SJCRH30 (cell line): ENCODE measurements around the gene DZIP1L. TPM values are rescaled to one million over a fixed set of nuclear protein-coding genes. Genes with fewer than 3 reads are reported as not detected.
A peak's percentile ranks its signal among the peaks of the same experiment; 100 is the strongest.

Experiments
- DNase-seq, 2 experiments: peaks; one replicate each; pipeline ENCODE4 v3.0.0-alpha.2; 2015 to 2020
- H3K27ac ChIP-seq: fragments of 250-450 bp; sonication (Bioruptor Pico); 2 replicates; pipeline ENCODE4 v1.5.1; 2020; ENCODE audit warnings: mild to moderate bottlenecking, moderate library complexity
- H3K27me3 ChIP-seq: fragments of 250-450 bp; sonication (Bioruptor Pico); 2 replicates; pipeline ENCODE4 v1.5.1; 2020; ENCODE audit warnings: mild to moderate bottlenecking, moderate library complexity
- H3K36me3 ChIP-seq: fragments of 250-450 bp; sonication (Bioruptor Pico); 2 replicates; pipeline ENCODE4 v1.5.1; 2020; ENCODE audit warnings: mild to moderate bottlenecking, moderate library complexity
- H3K4me1 ChIP-seq: fragments of 250-450 bp; sonication (Bioruptor Pico); 2 replicates; pipeline ENCODE4 v1.5.1; 2020; ENCODE audit warnings: mild to moderate bottlenecking, moderate library complexity
- H3K4me3 ChIP-seq: fragments of 250-450 bp; sonication (Bioruptor Pico); 2 replicates; pipeline ENCODE4 v1.5.1; 2020; ENCODE audit warnings: mild to moderate bottlenecking, moderate library complexity
- H3K9me3 ChIP-seq: fragments of 250-450 bp; sonication (Bioruptor Pico); replicated peaks from 2 replicates; pipeline ENCODE4 v1.5.1; 2020; ENCODE audit warnings: mild to moderate bottlenecking, moderate library complexity
- total RNA-seq: library from RNA; depleted of rRNA; stranded (reverse); fragments of >200 nt; shearing (Covaris generic); gene quantifications from 2 replicates; pipeline ENCODE4 v1.2.3, GENCODE V29; 2014

Gene DZIP1L
- total RNA-seq, 1 experiment from 2014 or later: 19.7 TPM

DNA sequence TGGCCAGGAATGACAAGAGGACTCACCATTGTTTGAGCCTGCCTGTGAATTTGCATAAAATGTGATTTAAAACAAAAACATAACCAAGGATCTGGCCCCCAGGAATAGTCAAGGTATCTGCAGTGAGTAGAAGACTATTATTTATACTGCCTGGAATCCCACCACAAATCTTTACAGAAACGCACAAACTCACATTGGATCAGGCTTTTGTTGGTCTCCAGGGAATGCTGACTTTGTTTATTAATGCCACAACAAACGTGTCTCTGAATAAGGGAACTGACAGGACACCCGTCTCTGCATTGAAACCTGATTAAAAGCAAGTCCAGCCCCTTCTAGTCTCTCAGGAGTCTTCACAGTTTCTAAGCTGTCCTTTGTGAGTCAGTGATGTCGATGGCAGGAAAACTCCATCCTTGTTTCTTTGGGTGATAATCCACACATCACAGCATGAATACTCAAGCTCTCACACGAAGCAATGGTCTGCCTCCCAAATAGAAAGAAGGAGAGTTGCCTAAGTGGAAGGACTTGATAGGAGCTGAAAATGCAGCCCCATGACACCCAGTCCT lies 67.7 kb downstream of the DZIP1L start:
- Histone ChIP-seq H3K27me3 (no peaks in the 10 kb centered on the region), H3K9me3 (no peaks in the 10 kb centered on the region), H3K36me3 (peaks cover under 1% of the 10 kb centered on the region), H3K4me1 (peaks cover 14% of the 10 kb centered on the region), H3K4me3 (no peak overlapping the region), H3K27ac (no peak overlapping the region)
- no peak for DNase-seq

DNA sequence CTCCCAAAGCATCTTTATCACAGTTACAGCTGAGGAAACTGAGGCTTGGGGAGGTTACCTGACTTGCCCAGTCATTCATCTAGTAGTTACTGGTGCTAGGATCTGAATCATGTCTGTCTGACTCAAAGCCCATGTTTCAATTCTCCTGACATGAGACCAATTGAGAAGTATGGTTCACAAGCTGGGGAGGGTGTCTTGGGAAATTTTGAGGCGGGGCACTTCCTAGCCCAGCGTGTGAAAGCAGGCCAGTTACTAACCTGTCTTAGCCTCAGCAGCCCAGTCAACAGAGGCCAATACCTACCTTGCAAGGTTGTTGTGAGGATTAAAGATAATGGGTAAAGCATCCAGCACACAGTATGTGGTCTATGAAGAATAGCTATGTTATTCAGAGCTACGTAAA lies 68.5 kb downstream of the DZIP1L start:
- DNase-seq: no peak
- Histone ChIP-seq H3K4me1 (peaks cover 14% of the 10 kb centered on the region), H3K4me3 (no peak overlapping the region), H3K27ac (no peak overlapping the region), H3K9me3 (no peaks in the 10 kb centered on the region), H3K36me3 (no peaks in the 10 kb centered on the region; the same call in 1 of the 2 replicates), H3K27me3 (no peaks in the 10 kb centered on the region)

DNA sequence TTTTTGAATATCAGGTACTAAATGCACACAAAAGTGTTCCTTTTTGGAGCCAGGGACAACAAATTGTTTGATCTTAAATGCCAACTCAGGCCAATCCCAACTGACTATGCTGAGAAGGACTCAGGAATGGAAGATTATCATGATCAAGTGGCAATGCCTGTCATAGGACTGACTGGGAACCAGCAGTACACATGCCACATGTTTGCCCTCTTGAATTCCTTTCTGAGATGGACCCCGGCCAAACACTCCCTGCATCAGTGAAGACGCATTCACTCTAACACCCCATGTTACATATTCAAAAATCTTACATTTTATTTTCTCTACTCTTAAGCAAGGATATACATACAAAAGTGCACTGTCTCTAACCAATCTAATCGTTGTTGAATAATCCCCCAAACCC lies 69.3 kb downstream of the DZIP1L start:
- no peaks in the 10 kb centered on the region; the same call in 1 of the 2 replicates for H3K36me3 ChIP-seq
- H3K4me1 ChIP-seq: peaks cover 14% of the 10 kb centered on the region
- no peaks in the 10 kb centered on the region for H3K27me3 ChIP-seq
- no peak for DNase-seq
- H3K4me3 ChIP-seq: no peak overlapping the region
- H3K9me3 ChIP-seq: no peaks in the 10 kb centered on the region
- H3K27ac ChIP-seq: no peak overlapping the region

DNA sequence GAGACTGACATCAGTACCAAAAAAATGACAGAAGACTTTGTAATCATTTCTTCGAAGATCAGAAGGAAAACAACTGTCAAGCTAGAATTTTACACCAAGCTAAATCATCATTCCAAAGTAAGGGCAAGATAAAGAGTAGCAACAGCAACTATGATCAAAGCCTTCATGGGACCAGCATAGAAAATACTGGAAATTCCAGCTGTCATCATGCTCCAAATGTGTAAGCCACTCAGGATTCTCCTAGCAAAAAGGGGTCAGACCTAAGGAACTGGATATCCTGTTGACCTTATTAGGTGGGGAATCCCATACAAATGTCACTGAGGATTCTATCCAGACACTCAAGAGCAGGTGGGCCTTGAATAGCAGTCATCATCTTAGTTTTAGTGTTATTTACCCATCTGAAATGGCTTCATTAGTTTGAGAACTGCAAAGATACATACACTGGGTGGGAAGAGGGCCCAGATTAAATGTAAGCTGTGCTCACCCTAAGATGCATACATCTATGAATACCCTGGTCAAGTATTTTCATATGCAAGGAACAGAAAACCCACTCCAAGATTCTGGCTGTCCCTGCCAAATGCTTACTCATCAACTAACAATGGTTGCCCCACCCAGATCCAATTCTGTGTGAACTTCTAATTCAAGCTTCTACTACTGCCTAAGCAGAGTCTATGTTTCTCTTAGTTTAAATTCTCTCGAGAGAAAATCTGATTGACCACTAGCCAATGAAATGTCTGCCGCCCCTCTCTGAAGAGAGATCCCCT lies 72.0 kb downstream of the DZIP1L start:
- Histone ChIP-seq H3K4me1 (peaks cover 14% of the 10 kb centered on the region), H3K36me3 (no peaks in the 10 kb centered on the region; the same call in 1 of the 2 replicates), H3K27me3 (no peaks in the 10 kb centered on the region), H3K27ac (peak overlapping the region; percentile 21; the same call in 1 of the 2 replicates), H3K9me3 (no peaks in the 10 kb centered on the region), H3K4me3 (no peak overlapping the region)
- DNase-seq: peak; percentile 19 to 41

DNA sequence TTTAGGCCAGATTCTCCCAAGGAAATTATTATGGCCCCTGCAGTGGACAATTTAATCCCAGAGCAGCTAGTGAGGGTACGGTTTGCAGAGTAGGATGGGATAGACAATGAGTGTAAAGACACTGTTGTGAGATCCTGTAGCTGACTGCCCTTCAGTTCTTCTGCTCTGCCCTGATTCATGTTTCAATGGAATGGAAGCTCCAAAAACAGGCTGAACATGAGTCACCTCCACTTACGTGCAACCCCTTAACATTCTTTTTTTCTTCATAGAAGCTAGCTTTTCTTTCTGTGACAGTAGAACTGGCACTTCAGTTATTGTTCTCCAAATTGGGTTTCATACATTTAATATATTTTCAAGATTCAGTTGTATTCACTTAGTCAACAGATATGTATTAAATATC lies 73.4 kb downstream of the DZIP1L start:
- Histone ChIP-seq H3K4me3 (no peak overlapping the region), H3K36me3 (no peaks in the 10 kb centered on the region; the same call in 1 of the 2 replicates), H3K27ac (no peak overlapping the region), H3K4me1 (peaks cover 14% of the 10 kb centered on the region), H3K9me3 (no peaks in the 10 kb centered on the region), H3K27me3 (no peaks in the 10 kb centered on the region)
- no peak for DNase-seq

DNA sequence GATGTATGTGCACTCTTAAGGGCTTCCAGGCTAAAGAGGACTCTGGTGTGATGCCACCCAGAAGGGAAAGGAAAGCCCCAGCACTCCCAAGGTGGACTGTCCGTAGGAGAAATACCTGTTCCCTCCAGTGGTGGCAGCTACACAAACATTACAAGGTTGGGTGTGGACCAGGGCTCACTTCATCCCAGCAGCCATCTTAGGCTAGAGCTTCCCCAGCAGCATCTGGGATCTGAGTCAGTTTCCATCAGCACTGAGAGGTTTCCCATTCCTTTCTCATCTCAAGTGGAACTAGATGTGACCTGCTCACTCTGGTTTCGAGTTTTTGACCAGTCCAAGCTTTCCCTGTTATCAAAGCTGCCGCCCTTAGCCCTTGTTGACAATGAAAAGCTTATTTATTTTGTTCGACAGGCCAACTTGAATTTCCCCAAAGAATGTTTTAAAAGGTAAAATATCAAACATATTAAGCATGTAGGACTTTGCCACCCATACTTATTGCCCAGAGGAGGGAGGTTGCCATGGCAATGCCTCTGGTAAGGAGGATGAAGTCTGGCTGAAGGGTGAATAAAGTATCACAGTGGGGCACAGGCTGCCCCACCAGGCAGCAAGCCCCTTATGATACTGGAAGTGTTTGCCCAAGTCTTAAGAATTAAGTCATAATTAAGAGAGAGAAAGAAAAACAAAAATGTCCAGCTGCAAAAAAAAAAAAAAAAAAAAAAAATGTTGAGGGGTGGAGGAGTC lies 76.5 kb downstream of the DZIP1L start:
- no peak for DNase-seq
- H3K36me3 ChIP-seq: no peaks in the 10 kb centered on the region; the same call in 1 of the 2 replicates
- no peak overlapping the region for H3K4me3 ChIP-seq
- no peaks in the 10 kb centered on the region for H3K9me3 ChIP-seq
- no peak overlapping the region for H3K27ac ChIP-seq
- H3K27me3 ChIP-seq: no peaks in the 10 kb centered on the region
- H3K4me1 ChIP-seq: peaks cover 9% of the 10 kb centered on the region

DNA sequence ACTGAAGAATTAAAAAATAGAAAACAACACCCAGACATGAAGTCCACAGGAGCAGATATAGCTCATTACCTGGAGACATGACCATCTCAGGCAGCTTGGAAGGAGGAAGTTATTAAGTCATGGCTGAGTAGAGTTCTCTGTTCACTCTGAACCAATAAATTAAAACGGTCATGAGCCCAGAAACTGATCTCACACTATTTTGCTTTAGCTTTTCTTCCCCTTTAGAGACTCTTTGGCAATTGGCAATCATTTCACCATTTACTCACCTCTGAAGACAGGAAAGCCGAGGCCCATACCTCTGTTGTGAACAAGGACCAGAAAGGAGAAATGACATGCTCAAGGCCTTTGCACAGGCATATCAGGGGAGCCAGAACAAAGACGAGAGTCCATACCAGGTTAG lies 78.8 kb downstream of the DZIP1L start:
- Histone ChIP-seq H3K36me3 (no peaks in the 10 kb centered on the region; the same call in 1 of the 2 replicates), H3K27me3 (no peaks in the 10 kb centered on the region), H3K9me3 (no peaks in the 10 kb centered on the region), H3K27ac (no peak overlapping the region), H3K4me3 (no peak overlapping the region), H3K4me1 (no peaks in the 10 kb centered on the region)
- no peak for DNase-seq

DNA sequence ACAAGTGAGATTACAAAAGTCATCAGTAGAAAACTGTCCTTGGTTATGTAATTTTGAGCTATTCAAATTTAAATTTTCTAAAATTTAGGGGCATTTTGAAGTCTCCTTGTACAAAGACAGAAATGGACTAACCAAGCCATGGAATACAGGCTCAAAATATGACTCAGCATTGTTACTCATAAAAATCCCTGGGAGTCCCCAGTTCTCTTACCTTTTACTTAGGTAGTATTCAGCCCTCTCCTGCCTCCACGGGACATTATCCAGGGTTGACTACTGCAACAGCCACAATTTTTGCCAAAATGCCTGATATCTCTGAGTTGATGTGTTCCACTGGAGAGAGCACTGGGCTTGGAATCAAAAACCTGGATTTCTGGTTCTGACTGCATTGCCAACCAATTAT lies 80.5 kb downstream of the DZIP1L start:
- no peak for DNase-seq
- H3K4me1 ChIP-seq: no peaks in the 10 kb centered on the region
- H3K9me3 ChIP-seq: no peaks in the 10 kb centered on the region
- no peak overlapping the region for H3K27ac ChIP-seq
- H3K27me3 ChIP-seq: no peaks in the 10 kb centered on the region
- H3K36me3 ChIP-seq: no peaks in the 10 kb centered on the region
- no peak overlapping the region for H3K4me3 ChIP-seq

DNA sequence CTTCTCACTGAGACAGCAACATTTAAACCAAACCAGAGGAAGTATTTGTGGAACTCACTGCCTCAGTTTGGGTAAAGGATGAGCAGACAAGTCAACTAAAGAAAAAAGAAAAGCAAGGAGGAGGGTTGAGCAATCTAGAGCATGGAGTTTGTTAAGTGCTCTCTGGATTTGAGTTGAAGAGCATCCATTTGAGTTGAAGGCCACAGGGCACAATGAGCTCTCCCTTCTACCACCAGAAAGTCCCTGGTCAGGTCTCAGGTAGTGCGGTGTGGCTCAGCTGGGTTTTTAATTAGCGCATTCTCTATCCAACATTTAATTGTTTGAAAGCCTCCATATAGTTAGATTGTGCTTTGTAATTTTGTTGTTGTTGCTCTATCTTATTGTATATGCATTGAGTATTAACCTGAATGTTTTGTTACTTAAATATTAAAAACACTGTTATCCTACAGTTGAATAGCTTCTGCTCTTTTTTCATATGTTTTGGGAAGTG lies 82.2 kb downstream of the DZIP1L start:
- H3K36me3 ChIP-seq: no peaks in the 10 kb centered on the region
- H3K27ac ChIP-seq: no peak overlapping the region
- H3K9me3 ChIP-seq: no peaks in the 10 kb centered on the region
- no peak overlapping the region for H3K4me3 ChIP-seq
- H3K4me1 ChIP-seq: no peaks in the 10 kb centered on the region
- DNase-seq: no peak
- H3K27me3 ChIP-seq: no peaks in the 10 kb centered on the region

DNA sequence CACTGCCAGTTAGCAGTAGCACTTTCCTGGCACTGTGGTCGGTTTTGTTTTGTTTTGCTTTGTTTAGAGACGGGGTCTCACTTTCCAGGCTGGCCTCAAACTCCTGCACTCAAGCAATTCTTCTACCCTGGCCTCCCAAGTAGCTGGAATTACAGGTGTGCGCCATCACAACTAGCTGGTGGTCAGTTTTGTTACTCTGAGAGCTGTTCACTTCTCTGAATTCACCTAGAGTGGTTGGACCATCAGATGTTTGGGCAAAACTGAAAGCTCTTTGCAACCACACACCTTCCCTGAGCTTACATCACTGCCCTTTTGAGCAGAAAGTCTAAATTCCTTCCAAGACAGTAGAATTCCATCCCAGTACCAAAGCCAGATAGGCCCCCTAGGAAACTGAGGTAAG lies 82.8 kb downstream of the DZIP1L start:
- Histone ChIP-seq H3K9me3 (no peaks in the 10 kb centered on the region), H3K4me1 (no peaks in the 10 kb centered on the region), H3K4me3 (no peak overlapping the region), H3K36me3 (no peaks in the 10 kb centered on the region), H3K27me3 (no peaks in the 10 kb centered on the region), H3K27ac (no peak overlapping the region)
- DNase-seq: no peak

DNA sequence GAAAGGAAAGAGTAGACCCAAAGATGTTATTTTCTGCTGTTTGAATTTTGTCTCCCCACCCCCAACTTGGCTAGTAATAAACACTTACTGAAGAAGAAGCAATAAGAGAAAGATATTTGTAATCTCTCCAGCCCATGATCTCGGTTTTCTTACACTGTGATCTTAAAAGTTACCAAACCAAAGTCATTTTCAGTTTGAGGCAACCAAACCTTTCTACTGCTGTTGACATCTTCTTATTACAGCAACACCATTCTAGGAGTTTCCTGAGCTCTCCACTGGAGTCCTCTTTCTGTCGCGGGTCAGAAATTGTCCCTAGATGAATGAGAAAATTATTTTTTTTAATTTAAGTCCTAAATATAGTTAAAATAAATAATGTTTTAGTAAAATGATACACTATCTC lies 83.9 kb downstream of the DZIP1L start:
- DNase-seq: no peak
- Histone ChIP-seq H3K4me1 (no peaks in the 10 kb centered on the region), H3K36me3 (no peaks in the 10 kb centered on the region), H3K4me3 (no peak overlapping the region), H3K27ac (no peak overlapping the region), H3K27me3 (no peaks in the 10 kb centered on the region), H3K9me3 (no peaks in the 10 kb centered on the region)

DNA sequence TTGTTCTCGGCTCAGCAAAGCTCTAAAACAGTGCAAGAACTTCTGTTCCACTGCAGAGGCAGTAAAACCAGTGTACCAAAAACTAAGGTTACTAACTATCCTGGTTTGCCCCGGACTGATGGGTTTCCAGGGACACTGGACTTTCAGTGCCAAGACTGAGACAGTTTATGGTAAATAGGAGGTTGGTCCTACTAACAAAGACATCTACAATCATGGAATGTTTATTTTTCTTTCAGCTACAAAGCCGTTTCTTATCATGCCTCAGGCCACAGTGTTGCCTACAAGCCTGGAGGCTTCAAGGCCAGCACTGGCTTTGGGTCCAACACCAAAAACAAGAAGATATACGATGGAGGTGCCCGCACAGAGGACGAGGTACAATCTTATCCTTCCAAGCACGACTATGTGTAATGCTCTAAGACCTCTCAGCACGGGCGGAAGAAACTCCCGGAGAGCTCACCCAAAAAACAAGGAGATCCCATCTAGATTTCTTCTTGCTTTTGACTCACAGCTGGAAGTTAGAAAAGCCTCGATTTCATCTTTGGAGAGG lies 84.6 kb downstream of the DZIP1L start:
- H3K36me3 ChIP-seq: no peaks in the 10 kb centered on the region
- no peaks in the 10 kb centered on the region for H3K27me3 ChIP-seq
- no peak overlapping the region for H3K4me3 ChIP-seq
- no peaks in the 10 kb centered on the region for H3K9me3 ChIP-seq
- no peaks in the 10 kb centered on the region for H3K4me1 ChIP-seq
- H3K27ac ChIP-seq: no peak overlapping the region
- DNase-seq: no peak

DNA sequence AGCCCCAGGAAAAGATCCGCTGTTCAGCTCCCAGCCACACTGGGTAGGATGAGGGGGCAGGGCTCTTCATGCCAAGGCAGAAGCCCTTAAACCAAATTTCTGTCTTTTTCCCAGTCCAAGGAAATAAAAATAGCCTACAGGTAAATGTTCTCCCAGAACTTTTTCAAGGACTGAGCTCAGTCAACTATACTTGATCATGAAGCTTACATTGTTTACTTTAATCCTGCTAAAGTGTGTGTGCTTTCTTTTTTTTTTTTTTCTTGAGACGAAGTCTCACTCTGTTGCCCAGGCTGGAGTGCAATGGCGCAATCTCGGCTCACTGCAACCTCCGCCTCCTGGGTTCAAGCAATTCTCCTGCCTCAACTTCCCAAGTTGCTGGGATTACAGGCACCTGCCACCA lies 87.6 kb downstream of the DZIP1L start:
- H3K27me3 ChIP-seq: no peaks in the 10 kb centered on the region
- H3K27ac ChIP-seq: no peak overlapping the region
- no peaks in the 10 kb centered on the region for H3K4me1 ChIP-seq
- DNase-seq: no peak
- H3K4me3 ChIP-seq: no peak overlapping the region
- H3K36me3 ChIP-seq: no peaks in the 10 kb centered on the region
- H3K9me3 ChIP-seq: no peaks in the 10 kb centered on the region

DNA sequence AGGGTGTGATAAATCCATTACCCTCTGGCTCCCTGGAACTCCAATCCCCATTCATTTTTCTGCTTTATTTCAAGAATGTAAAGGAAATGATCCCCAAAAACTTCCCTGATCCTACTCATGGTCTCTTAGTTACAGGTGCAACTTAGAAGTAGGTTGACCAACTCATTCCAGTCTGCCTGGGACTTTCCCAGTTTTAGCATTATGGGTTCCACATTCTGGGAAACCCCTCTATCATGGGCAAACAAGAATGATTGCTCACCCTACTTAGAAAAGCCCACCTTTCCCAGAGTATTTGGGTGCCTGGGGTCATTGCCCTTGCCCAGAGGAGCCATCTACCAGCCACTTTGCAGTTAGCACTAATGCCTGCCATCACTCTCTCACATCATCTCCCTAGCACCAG lies 89.9 kb downstream of the DZIP1L start:
- H3K4me3 ChIP-seq: no peak overlapping the region
- no peaks in the 10 kb centered on the region for H3K27me3 ChIP-seq
- H3K4me1 ChIP-seq: no peaks in the 10 kb centered on the region
- H3K27ac ChIP-seq: no peak overlapping the region
- DNase-seq: no peak
- no peaks in the 10 kb centered on the region for H3K36me3 ChIP-seq
- no peaks in the 10 kb centered on the region for H3K9me3 ChIP-seq

DNA sequence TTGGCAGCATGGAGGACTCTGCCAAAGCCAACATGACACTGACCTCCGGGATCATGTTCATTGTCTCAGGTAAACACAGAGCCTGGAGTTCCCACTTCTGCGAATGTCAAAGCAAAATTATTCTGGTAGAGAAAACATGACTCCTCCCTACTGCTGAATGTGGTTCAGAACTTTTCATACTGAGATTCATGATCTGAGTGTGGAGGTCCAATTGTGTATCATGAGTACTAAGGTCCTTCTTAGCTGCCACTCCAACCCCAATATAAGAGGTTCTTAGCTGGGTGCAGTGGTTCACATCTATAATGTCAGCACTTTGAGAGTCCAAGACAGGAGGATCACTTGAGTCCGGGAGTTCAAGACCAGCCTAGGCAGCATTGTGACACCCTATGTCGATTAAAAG lies 91.7 kb downstream of the DZIP1L start:
- Histone ChIP-seq H3K9me3 (0 out of 2 replicates have a peak, but pooled peaks cover 3% of the 10 kb centered on the region), H3K27me3 (no peaks in the 10 kb centered on the region), H3K27ac (no peak overlapping the region), H3K4me3 (no peak overlapping the region), H3K4me1 (no peaks in the 10 kb centered on the region), H3K36me3 (no peaks in the 10 kb centered on the region)
- DNase-seq: no peak
